Measurements from ENCODE around the gene CCDC112.

The CCDC112 gene

DNA sequence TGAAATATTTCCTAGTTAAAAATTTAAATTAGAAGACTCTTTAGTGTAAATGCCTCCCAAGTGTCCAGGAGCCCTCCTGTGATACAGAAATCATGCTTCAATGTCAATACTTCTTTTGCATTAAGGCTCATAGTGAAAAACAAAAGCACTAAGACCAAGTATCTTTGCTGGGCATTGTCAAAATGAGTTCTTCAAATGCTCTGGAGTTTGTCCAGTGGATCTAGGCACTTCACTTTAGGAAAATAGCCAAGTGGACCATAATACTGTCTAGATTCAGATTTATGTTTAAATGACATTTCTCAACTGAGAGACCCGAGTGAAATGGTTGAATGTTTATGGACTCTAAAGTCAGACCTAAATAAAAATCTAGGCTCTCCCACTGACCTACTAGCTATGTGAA, 21.3 kb upstream of the CCDC112 start:
- in situ Hi-C loops (cut with HindIII; ENCODE audit: low sequenced_read_pairs), result loop anchor here (10.0 kb wide), 1 partner anchor 257 kb away; no protein-coding TSS in a partner anchor

DNA sequence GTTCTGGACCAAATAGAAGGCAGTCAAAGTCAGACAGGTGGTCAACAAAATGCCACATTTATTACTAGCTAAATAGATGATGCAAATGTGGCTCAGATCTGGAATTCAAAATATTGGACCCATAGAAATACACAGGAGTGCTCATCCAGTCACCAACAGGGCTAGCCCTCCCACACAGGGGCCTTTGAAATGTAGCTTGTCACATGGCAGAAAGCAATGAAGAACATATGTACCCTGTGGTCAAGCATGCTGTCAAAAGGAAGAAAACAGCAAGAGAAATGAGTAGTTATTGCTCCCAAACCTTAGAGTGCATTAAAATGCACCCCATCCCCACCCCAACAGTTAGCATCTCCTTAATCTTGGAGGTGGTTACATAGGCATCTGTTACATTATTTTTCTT, 20.9 kb upstream of the CCDC112 start:
- in situ Hi-C loops (cut with HindIII; ENCODE audit: low sequenced_read_pairs), result loop anchor here (10.0 kb wide), 1 partner anchor 257 kb away; no protein-coding TSS in a partner anchor

DNA sequence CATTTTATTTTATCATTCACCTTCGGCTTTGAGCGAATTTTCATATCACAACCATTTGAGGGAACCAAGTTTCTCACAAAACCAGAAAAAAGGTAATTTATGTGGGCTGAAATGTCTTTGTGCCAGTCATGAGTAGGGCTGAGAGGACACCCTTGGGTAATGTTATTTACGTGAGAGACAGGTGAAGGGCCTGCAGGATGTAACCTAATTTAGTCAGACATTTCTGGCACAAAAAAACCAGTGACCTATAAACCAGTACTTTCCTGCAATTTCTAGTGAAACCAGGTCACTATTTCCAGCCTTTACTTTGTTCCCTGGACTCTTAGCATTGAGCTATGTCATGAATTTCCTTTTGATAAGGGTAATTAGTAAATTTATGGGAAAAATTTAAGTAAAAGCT, 17.2 kb upstream of the CCDC112 start:
- in situ Hi-C loops (cut with HindIII; ENCODE audit: low sequenced_read_pairs), result loop anchor here (10.0 kb wide), 1 partner anchor 261 kb away; no protein-coding TSS in a partner anchor

DNA sequence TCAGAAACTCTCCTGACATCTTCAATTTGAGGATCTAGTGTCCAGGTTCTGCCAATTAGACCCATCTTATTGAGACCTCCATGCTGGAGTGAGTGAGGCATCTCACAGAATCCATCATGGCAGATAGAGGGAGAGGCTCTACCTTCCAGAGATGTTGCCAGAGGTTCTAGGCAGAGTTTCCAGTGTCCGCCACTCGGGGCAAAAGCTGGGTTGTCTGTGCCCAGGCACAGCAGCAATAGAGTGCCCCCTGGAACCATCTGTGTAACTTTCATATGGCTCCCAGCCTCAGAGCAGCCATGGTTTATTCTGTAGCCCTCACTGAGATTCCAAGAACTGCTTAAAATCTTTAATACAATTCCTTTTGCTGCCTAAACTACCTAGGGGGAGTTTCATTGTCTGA, 16.6 kb upstream of the CCDC112 start:
- in situ Hi-C loops (cut with HindIII; ENCODE audit: low sequenced_read_pairs), result loop anchor here (10.0 kb wide), 1 partner anchor 262 kb away; no protein-coding TSS in a partner anchor

DNA sequence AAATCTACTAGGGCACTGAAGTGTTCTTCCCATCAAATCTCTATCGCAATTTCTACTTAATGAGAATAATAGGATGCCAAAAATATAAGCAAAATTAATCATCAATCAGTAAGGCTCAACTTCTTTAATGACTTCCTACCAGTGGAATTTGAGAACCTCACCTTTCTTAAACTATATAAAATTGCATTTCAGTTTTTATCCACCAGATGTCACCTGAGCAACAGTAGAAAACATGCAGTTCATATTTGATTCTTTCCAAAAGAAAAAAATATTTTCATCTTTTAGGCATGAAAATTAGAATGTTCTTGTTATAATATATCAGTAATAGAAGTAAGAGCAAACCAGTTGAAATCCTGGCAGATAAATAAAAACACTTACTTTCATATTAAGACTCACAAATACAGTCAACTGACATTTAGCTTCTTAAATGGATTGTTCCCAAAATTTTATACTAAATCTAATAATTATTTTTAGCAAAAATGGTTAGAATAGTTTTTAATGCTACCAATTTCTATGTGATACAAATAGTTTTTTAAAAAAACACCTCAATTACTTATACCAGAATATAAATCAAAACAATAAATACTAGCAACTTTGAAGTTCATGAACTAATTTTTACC, 13.4 kb upstream of the CCDC112 start:
- in situ Hi-C loops (cut with HindIII; ENCODE audit: low sequenced_read_pairs), result loop anchor here (10.0 kb wide), 1 partner anchor 265 kb away; no protein-coding TSS in a partner anchor

DNA sequence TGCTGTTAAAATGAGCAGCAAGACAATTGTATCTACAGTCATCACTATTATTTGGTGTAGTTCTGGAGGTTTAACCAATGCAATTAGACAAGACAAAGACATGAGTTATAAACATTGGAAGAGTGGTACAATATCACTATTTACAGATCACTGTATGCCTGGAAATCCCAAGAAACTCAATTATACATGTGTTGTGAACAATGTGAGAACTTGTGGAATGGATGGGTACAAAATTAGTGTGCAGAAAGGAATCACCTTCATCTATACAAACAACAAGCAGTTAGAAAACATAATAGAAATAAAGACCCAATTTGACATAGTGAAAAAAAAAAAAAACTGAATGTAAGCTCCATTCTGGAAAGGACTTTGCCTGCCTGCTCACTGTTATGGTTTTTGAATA, 12.4 kb upstream of the CCDC112 start:
- in situ Hi-C loops (cut with HindIII; ENCODE audit: low sequenced_read_pairs), result no loop called here

DNA sequence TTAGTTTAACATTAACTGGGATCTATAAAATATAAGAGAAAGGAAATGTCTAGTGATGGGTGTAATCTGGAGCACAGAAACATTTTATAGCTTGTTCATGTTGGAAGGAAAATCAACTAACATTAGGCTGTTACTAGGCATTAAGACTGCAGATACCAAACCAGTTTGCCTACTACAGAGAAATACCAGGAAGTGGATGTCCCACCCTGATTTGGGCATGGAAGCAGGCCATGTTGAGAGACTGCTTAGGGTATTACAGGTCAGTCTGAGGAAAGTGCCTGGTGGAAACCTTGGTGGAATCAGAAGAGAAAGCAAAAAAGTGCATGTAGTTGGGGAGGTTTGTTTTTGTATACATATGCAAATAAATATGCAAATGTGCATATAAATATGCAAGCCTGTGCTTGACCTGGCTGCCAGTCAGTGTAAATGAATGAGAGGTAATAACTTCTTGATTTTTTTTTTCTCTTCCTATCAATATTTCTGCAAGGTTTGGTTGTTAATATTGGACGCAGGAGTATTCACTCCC, 9.6 kb upstream of the CCDC112 start:
- in situ Hi-C loops (cut with HindIII; ENCODE audit: low sequenced_read_pairs), result no loop called here

DNA sequence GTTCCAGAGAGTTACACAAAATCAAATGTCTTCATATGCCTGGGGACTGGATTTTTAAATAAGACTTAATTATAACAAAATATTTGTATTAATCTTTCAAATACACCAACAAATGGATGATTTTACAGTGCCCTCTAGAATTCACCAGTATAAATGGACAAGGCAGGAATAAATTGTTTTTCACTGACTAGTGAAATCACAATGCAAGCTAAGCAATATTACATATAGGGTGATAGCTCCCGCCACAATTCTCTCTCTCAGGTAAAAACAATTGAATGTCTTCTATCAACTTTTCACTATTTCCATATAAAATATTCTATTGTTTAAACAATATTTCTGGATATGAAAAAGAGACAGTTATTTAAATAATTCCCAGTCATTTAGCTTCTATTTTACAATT, 8.0 kb upstream of the CCDC112 start:
- in situ Hi-C loops (cut with HindIII; ENCODE audit: low sequenced_read_pairs), result no loop called here

DNA sequence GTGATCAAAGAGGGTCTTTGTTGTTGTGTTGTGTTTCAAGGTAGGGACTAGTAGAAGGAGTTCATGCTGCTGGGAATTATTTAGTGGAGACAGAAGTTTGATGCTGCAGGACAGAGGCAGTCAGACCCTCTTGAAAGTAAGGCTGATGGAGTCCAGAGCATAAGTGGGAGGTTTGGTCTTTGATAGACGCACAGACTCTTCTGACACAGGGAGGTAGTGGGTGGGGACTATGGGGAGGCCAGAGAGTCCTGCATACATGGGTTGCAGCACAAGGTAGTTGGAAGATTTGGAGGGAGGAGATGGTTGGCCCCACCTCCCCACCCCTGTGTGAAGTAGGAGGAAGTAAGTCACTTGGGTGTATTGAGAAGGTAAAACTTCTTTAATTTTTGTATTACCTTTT, 2.4 kb upstream of the CCDC112 start:
- in situ Hi-C loops (cut with HindIII; ENCODE audit: low sequenced_read_pairs), result no loop called here

DNA sequence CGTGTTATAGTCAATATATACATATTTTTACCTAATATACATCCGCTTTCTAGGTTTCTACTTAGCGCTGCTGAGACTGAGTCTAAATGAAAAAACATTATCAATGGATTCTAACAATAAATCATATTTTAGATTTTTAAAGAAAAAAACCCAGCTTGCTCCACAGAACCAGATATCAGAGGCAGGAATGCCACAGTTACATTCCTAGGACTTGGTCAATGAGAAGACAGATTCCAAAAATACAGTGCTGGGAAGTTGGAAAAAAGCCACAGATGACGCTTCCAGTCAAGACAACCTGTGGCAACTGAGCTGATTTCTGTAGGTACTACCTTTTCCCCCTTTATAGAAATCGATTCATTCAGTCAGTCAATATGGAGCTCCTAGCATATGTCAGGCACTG, 577 bp upstream of the CCDC112 start:
- in situ Hi-C loops (cut with HindIII; ENCODE audit: low sequenced_read_pairs), result no loop called here

DNA sequence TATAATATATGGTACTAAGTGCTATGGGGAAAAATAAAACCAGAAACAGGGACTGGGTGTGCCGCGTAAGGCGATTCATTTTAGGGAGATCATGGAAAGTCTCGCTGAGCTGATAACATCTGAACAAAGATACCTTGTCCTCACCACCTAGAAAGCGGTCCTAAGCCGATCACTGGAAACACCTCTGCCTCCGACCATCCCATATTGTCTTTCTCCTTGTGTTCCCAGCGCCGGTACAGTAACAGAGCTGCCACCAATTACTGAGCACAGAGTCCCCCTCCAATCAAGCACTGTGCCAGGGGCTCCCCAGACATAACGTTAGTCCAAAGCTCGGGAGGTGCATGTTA, 704 bp downstream of the CCDC112 start:
- in situ Hi-C loops (cut with HindIII; ENCODE audit: low sequenced_read_pairs), result no loop called here

DNA sequence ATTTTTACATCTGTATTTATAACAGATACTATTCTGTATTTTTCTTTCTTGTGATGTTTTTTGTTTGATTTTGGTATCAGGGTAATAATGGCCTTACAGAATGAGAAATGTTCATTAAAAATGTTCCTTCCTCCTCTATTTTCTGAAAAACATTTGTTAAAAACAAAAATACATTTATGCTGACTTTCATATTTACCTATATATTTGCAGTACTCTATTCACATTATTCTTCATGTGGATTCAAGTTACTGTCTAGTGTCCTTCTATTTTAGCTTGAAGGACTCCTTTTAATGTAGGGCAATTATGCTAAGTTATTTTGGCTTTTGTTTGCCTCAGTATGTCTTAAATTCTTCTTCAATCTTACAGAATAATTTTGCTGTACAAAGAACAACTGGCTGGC, 5.1 kb downstream of the CCDC112 start:
- in situ Hi-C loops (cut with HindIII; ENCODE audit: low sequenced_read_pairs), result no loop called here

DNA sequence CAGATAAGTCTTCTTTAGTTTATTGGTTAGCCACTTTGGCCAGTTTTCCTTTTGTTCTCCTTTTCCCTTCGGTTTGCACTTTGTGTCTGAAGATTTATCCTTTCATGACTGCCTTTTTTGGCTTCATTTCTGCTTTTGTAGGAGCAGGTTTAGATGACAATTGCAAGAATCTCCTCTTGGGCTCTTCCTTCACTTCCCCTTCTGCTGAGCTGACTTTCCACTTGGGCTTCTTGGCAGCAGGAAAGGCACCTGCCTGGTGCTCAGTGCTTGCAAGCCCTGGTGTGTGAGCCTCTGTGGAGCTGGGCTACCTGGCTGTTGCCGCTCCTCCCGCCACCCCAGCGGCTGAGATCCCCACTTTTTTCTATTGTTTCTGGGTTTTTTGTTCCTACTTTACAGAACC, 7.3 kb downstream of the CCDC112 start:
- in situ Hi-C loops (cut with HindIII; ENCODE audit: low sequenced_read_pairs), result no loop called here

DNA sequence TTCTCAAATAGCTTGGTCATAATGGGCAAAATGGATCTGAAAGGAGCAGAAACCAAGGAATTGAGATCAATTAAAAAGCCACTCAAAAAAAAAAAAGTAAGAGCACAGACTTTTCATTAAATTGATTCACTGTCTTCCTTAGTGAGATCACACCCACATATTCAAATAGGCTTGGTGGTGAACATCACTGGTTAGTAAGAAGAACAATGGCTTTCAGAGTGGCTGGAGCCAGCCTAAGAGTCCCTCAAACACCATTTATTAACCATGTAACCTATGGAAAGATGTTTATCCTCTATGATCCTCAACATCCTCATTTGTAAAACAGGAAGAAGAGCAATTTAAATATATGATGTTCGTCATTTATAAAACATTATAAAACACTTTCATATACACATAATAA, 12.4 kb downstream of the CCDC112 start:
- in situ Hi-C loops (cut with HindIII; ENCODE audit: low sequenced_read_pairs), result no loop called here

DNA sequence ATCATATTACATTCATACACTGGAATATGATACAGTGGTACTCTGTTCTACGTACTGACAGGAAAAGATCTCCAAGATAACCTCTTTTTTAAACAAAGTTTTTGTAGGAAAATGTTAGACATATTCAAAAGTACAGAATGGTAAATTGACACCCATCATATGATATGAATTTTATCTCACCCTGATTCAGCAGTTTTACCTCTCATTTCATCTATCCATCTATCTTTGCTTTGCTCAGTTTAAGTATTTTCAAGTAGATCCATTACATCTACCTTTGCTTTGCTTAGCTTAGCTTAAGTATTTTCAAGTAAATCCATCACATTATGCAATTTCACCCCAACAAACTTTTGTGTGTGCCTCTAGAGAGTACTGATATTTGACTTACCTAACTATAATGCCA, 14.3 kb downstream of the CCDC112 start:
- in situ Hi-C loops (cut with HindIII; ENCODE audit: low sequenced_read_pairs), result no loop called here

DNA sequence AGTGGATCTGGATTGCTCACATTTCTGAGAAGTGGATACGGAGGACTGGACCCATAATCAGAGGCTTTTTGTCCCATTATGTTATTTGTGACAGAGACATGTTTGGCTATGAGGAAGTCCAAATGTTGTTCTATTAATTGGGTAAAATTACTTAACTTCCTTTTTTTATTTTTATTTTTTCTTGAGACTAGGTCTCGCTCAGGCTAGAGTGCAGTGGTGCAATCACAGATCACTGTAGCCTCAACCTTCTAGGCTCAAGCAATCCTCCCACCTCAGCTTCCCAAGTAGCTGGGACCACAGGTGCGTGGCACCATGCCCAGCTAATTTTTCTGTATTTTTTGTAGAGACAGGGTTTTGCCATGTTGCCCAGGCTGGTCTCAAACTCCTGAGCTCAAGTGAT, 21.9 kb downstream of the CCDC112 start:
- in situ Hi-C loops (cut with HindIII; ENCODE audit: low sequenced_read_pairs), result no loop called here

DNA sequence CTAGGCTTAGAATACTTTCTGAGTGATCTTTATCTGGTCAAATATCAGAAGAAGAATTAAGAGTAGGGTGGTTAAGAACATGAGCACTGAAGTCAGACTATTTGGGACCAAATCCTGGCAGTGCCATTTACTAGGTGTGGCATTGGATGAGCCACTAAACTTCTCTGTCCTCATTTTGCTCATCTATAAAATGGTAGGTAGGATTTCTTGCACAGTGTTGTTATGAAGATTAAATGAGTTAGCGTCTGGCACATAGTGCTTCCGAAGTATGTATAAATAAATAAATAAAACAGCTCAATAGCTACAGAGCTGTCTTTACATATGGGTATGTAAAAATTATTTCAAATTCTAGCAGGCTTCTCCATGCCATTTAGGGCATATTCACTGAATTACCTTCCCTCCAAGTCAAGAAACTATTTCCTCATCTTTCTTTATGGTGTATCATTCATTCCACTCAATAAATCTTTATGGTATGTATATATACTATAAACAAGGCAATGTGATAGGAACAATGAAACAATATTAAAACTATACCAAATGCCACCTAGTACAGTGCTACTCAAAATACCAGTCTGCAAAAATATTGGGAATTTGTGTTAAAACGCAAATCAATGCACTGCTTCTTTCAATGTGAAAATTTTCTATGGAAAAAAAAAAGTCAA, 24.0 kb downstream of the CCDC112 start:
- in situ Hi-C loops (cut with HindIII; ENCODE audit: low sequenced_read_pairs), result no loop called here

DNA sequence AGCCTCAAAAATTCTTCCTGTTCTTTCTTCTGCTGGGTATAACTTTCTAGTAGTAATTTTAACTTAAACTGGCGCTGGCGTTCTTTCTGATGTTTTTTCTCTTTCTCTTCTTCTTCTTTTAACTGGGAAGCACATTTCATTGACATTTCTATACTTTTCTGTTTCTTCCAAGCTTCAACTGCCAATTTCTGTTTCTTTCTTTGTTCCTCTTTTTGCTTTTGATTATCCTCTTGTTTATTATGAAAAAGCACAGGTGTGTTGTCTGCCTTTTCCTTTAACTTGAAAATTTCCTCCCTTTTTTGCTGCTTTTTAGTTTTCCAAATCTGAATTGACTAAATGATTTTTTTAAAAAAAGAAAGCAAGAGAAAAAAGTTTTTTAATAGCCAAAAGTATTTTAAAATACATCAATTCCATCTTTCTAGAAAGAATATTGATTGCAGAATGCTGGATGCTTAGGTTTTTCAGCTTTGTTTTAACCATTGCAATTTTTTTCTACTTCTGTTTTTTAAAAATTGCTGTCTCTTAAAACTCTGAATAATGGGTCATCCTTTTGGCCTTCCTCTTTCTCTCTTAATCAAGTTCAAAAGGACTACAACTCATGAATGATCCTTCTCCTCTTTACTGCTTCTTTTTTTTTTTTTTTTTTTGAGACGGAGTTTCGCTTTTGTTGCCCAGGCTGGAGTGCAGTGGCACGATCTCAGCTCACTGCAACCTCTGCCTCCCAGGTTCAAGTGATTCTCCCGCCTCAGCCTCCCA, 25.0 kb downstream of the CCDC112 start:
- in situ Hi-C loops (cut with HindIII; ENCODE audit: low sequenced_read_pairs), result no loop called here

DNA sequence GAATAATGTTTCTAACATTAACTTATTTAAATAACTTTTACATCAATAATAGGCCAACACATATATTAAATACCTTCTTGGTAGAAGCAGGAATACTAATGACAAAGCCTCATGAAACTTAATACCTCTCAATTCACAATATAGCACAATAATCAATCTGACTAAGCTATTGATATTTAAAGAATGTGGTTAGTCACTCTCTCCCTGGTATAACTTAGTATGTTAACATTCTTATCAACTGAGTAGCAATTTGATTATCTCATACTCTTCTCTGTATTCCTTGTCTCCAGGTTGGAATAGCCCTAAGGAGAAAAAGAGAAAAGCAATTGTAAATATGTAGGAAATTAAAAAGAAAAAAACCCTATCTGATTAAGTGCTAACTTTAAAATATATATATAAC, 28.8 kb downstream of the CCDC112 start:
- in situ Hi-C loops (cut with HindIII; ENCODE audit: low sequenced_read_pairs), result no loop called here

DNA sequence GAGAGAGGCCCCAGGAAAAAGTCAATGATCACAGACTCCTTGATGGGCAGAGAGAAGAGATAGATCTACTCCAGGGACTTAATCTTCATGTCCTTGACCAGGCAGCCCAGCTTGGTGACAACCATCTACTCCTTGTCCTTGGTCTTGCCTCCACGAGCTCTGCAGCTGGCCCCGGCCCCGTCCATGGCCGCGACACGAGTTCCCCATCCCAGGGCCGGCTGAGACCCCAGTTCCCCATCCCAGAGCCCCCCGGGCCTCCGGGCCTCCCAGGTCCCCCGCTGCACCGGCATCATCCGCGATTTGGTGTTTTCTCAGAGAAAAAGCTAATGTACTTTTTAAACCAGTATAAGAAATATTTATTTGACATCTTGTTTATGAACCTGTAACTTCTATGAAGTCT, 31.2 kb downstream of the CCDC112 start:
- in situ Hi-C loops (cut with HindIII; ENCODE audit: low sequenced_read_pairs), result no loop called here

DNA sequence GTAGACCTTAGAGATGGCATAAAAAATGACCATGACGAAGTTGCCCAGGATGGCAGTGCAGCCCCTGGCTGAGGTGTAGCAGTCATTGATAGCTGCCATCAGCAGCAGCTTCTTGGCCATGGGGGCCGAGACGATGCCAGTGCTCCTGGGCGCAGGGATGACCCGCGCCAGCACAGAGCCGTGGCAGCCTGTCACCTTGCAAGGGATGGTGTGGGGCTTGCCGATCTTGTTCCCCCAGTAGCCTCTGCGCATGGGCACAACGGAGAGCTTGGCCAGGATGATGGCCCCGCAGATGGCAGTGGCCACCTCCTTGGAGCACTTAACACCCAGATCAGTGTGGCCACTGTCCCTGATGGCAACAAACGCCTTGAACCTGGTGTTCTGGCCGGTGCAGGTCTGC, 31.7 kb downstream of the CCDC112 start:
- in situ Hi-C loops (cut with HindIII; ENCODE audit: low sequenced_read_pairs), result no loop called here

DNA sequence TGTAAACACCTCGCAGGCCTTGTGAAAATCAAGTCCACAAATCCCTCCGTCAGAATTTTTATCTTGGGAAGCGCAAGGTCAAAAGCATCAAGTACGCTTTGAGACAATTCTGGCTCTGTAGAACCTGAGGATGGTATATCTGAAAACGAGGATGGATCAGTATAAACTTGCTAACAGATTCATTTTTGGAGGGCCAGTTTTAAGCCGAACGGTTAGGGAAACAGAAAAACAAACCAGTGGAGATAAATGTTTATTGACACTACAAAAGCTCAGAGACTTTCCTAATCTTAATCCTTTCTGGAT, 33.4 kb downstream of the CCDC112 start:
- in situ Hi-C loops (cut with HindIII; ENCODE audit: low sequenced_read_pairs), result no loop called here
